H1 (cell line): ENCODE results near the gene DOCK9. TPM values are rescaled to one million over a fixed set of nuclear protein-coding genes. Genes with fewer than 3 reads are reported as not detected.

ENCODE experiments used
- ASH2L ChIP-seq: fragments of 200-600, 300-600 bp; sonication (generic); IDR thresholded peaks from one replicate; pipeline ENCODE4 v1.7.1; 2017; ENCODE audit warnings: low read length
- CHD1 ChIP-seq: IDR thresholded peaks from 2 replicates; pipeline ENCODE4 v1.6.1; 2012; ENCODE audit warnings: low read depth, low read length, improper control_type of control experiment
- EGR1 ChIP-seq: IDR thresholded peaks from 2 replicates; pipeline ENCODE4 v1.6.1; 2011; ENCODE audit warnings: low read depth, low read length, borderline replicate concordance
- POU5F1 ChIP-seq: IDR thresholded peaks from 2 replicates; pipeline ENCODE4 v1.6.1; 2011; ENCODE audit warnings: low read depth, mild to moderate bottlenecking, low read length, moderate library complexity
- RNF2 ChIP-seq: fragments of 200-900, 300-1000 bp; sonication (generic); IDR thresholded peaks from 2 replicates; pipeline ENCODE4 v1.7.1; 2016; ENCODE audit warnings: borderline replicate concordance, low read depth, mild to moderate bottlenecking, antibody characterized with exemption, low read length; ENCODE audit not compliant: poor library complexity, severe bottlenecking; ENCODE audit errors: missing control alignments
- RXRA ChIP-seq: IDR thresholded peaks from 2 replicates; pipeline ENCODE4 v1.6.1; 2011; ENCODE audit warnings: low read depth, mild to moderate bottlenecking, low read length, moderate library complexity; ENCODE audit not compliant: insufficient read depth
- SP4 ChIP-seq: IDR thresholded peaks from 2 replicates; pipeline ENCODE4 v1.6.1; 2012; ENCODE audit warnings: low read length, inconsistent platforms
- SRF ChIP-seq: IDR thresholded peaks from 2 replicates; pipeline ENCODE4 v1.6.1; 2011; ENCODE audit warnings: mild to moderate bottlenecking, low read depth, low read length, moderate library complexity
- TBP ChIP-seq: IDR thresholded peaks from 2 replicates; pipeline ENCODE4 v1.6.1; 2011; ENCODE audit warnings: low read depth, low read length, improper control_type of control experiment
- YY1 ChIP-seq: IDR thresholded peaks from 2 replicates; pipeline ENCODE4 v1.6.1; 2011; ENCODE audit warnings: low read depth, mild to moderate bottlenecking, low read length
- polyA plus RNA-seq, 7 experiments: library from polyadenylated mRNA; depleted of rRNA in 3 of 7; stranded (reverse) in 5 of 7; unstranded in 2 of 7; fragments of >200 nt in 5 of 7; fragments of 200-250 nt in 2 of 7; gene quantifications; 1 replicate in 5 of 7; 2 replicates in 1 of 7; 4 replicates in 1 of 7; pipeline versions ENCODE4 v1.2.1 to v1.2.3, GENCODE V29; 2011 to 2013; ENCODE audit warnings: missing spikeins in 2 of 7, mixed read lengths in 2 of 7
- total RNA-seq: library from RNA; stranded (reverse); fragmentation: NEBNext Ultra II Directional; extraction: Animal tissue kit (Norgen Biotek cat#: 25700); gene quantifications from 2 replicates; pipeline ENCODE4 v1.2.1, GENCODE V29; 2021
- TF ChIP-seq, protein P1 (sequence below): IDR thresholded peaks from 2 replicates; pipeline ENCODE4 v1.6.1; 2011; ENCODE audit warnings: low read length, improper control_type of control experiment

Gene DOCK9
- total and polyA plus RNA-seq, 2 of the 8 experiments (the other 6 are each of a cell fraction or from before 2014, with no cell fraction given), result 21.6 to 31.5 TPM

DNA sequence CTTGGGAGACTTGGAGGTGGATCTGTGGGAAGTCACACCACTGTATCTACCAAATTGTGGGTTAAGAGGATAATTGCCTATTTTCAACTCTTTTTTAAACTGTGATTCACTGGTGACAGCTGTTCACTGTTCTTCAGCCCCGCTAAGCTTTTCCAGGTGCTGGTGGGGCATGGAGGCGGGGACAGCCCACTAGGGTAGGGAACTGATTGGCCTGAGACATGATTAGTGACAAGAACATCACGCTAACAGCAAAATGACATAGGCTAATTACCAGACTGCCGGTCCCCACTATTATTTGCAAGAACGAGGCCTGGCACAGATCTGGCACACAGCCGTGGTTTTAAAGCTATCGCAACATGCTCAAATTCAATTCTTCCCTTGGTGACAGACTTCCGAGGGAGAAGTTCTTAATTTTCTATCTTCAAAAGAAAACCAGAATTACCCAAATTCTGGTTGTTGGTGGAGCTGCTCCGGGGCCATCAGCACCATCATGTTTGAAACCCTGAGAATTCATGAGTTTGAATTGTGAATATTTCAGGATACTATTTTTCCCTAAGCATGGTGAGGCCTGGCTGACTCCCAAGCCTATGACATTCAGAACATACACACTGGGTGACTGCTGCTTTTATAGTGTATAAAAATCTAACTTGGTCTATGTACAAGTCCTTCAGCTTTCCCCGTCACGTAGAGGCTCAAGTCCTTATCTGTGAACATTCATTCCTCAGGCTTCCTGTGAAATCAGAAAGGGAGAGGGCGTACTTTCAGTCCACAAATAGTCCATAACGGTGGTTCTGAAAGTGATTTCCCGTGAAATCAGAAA, 17.9 kb downstream of the DOCK9 start (continued):
- no peak for TF ChIP-seq TBP
- no peak for TF ChIP-seq SRF
- TF ChIP-seq, protein P1, sequence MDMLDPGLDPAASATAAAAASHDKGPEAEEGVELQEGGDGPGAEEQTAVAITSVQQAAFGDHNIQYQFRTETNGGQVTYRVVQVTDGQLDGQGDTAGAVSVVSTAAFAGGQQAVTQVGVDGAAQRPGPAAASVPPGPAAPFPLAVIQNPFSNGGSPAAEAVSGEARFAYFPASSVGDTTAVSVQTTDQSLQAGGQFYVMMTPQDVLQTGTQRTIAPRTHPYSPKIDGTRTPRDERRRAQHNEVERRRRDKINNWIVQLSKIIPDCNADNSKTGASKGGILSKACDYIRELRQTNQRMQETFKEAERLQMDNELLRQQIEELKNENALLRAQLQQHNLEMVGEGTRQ, result no peak
- no peak for TF ChIP-seq SP4
- no peak for TF ChIP-seq YY1
- no peak for TF ChIP-seq RXRA
- TF ChIP-seq EGR1, result no peak
- no peak for TF ChIP-seq RNF2
- no peak for TF ChIP-seq ASH2L
- no peak for TF ChIP-seq POU5F1
- TF ChIP-seq CHD1, result no peak
